HG02852 (cell line): ENCODE measurements around the gene TMEM167A.
"Not testable (repeated sequence)": the region's sequence is repeated elsewhere in the genome, so short reads cannot be mapped to it uniquely, and the experiment has no call there.

ENCODE experiments used
- ATAC-seq: cut with Tn5 transposase; IDR thresholded peaks from one replicate; pipeline ENCODE4 v1.9.1; 2021; ENCODE audit warnings: mild to moderate bottlenecking, moderate library complexity; ENCODE audit not compliant: unreplicated experiment

The TMEM167A gene

DNA sequence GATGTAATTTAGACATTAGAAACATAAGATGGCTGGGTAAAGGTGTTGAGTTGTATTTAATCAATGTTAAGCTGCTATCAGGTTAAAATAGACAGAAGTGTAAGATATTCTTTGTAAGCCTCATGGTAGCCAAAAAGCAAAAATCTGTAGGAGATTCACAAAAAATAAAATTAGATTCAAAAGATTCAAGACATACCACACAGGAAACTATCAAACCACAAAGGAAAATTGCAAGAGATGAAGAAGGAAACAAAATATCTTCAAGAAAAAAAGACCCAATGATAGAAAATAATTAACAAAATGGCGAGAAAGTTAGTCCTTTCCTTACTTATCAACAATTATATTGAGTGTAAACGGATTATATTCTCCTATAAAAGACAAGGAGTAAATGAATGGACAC, 15.4 kb upstream of the TMEM167A start:
- no peak for ATAC-seq

DNA sequence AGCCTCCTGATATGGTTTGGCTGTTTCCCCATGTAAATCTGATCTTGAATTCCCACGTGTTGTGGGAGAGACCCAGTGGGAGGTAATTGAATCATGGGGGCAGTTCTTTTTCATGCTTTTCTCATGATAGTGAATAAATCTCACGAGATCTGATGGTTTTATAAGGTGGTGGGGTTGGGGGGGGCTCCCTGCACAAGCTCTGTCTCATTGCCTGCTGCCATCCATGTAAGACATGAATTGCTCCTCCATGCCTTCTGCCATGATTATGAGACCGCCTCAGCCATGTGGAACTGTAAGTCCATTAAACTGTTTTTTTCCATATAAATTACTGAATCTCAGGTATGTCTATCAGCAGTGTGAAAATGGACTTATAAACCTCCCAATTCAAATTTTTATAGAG, 13.0 kb upstream of the TMEM167A start:
- ATAC-seq: no peak

DNA sequence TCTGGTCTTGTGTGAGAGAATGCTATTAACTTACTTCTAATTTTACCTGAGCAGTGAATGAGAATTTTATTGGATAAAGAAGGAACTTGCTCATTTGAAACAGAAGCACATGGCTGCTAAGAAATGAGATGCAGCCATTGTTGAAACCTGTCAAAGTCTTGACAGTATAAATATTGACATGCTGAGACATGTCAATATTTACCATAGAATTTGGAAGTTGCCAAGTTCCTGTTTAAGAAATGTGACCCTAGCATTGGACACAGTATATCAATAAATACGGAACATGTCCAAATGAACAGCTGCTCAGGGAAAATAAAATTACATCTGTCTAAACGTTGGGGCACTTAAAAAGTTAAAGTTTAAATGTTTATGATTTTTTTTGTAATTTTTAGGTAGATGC, 7.9 kb upstream of the TMEM167A start:
- ATAC-seq: no peak

DNA sequence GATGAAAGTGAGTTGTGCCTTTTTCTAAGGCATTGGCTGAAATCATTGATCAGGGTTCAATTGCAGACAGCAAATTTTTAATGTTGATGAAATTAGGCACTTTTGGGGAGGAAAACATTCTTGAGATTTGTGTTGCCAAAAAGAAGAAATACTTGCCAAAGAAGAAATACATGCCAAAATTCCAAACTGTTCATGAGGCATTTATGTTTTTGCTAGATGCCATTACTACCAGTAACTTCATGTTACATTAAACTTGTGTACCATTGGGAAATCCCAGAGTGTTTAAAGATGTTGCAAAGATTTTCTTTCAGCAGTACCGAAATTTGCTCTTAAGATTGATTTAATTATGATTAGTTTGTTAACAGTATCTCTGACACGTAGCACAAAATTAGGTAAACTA, 7.1 kb upstream of the TMEM167A start:
- ATAC-seq: no peak

DNA sequence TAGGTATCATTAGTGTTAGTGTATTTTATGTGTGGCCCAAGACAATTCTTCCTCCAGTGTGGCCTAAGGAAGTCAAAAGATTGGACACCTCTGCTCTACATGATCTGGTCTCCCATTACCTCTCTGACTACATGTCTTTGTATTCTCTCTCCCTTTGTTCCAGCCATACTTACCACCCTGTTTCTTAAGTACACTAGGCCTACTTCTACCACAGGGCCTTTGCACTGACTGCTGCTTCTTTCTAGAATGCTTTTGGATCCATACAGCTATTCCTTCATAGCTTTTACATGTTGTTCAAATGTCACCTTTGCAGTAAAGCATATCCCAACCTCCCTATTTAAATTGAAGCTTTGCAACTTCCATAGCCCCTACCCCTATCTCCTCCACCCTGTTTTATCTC, 5.6 kb upstream of the TMEM167A start:
- ATAC-seq: no peak

DNA sequence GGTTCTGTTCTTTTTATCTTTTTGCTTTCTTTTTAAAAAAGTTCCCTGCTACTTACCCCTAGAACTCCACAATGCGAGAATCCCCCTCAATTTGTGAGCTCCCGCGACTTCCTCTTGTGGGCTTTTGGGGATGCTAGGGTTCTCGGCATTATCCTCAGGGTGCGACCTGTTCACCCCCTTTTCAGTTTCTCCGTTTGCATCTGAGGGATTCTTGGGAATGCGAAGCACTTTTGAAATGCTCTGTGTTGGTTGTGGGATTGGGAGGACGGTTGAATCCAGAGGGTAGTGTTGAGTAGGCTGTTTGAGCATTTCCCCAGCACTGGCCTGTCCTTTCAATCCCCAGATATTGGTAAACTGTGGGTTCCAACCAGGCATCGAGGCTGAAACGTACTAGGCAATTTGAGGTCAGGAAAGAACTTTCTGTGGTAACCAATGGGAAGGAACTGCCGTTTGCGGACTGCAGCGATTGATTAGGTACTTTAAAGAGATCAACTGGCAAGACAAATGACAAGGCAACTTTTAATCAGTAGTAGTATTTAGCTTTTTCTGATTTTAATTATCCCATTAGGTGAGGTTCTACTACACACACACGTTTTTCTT, 568 bp upstream of the TMEM167A start:
- ATAC-seq: peak; percentile 4

DNA sequence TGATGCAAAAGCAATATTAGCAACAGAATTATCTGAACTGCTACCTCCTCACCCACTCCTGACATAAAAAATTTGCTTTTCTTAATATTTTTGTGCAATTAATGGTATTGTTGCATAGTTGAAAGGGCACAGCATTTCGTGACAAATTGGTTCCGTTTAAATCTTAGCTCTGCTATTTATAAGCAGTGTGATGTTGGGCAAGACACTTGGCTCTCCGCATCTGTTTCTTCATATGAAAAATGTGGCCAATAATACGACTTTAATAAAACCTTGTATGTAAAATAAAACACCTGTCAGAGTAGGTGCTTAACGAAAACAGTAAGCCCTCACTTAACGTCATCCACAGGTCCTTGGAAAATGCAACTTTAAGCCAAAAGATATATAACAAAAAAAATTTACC, 4.2 kb downstream of the TMEM167A start:
- ATAC-seq: no peak

DNA sequence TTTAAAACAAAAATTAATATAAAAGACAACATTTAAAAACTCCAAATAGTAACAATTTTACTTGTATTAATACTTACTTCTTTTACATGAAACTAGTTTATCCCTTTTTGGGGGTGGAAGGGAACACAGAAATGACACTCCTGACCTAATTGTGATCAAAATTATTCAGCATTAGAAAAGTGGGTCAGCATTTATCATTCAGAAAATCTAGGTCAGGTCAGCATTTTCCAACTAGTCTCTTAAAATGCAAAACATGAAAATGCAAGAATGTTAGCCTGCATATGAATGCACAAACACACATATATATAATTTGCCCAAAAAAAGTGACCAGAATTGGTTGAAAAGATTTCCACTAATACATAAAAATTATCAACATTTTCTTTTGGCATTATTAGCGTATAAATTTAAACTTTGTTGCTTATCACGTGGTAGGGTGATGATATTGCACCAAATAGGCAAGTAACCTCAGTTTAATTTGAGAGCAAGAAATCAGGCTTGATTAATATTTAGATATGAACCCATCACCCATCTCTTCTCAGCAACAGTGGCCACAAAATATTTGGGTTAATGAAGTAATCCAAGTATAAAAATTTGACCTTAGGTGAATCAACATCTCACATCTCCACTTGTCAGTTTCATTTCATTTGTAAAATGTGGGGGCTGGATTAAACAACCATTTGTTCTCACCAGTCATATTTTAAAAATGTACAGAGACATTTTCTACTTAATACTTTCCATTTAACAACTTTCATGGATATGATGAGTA, 5.7 kb downstream of the TMEM167A start:
- no peak for ATAC-seq

DNA sequence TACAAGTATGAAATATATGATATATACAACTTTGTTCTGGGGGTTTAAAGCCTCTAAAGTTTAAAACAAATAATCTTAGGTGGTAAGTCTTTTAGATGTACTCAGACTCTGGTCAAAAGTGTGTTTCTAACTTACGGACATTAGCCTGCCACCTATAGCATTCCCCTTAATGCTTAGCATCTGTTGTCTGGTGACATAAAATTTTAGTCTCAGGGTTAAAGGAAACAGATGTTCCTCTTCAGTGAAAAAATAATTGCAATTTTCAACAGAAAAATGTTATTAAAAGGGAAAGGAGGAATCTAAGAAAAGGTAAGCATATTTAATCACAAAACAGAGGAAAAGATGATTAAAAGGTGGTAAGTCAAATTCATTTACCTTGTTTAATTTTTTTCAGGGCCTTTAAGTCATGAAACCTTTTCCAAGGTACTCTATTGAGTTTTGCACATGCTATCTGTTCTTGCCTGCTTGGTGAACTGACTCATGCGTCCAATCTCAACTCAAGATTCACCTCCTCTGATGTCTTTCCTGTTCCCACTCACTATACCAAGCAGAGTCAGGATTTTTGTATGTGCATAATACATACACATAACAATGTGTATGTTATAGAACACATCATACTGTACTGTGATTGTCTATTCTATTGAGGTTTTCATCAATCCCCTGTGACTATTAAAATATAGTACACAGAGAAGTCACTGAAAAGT, 7.9 kb downstream of the TMEM167A start:
- ATAC-seq: no peak

DNA sequence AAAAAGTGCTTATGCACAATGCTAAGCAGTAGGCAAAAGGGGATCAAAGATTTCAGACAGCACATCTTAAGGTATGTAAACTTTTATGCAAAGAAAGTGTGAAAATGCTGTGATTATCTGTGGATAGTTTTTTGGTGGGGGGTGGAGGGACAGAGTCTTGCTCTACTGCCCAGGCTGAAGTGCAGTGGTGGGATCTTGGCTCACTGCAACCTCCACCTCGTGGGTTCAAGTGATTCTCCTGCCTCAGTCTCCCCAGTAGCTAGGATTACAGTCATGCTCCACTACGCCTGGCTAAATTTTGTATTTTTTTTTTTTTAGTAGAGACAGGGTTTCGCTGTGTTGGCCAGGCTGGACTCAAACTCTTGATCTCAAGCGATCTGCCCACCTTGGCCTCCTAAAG, 9.8 kb downstream of the TMEM167A start:
- ATAC-seq: not testable (repeated sequence)

DNA sequence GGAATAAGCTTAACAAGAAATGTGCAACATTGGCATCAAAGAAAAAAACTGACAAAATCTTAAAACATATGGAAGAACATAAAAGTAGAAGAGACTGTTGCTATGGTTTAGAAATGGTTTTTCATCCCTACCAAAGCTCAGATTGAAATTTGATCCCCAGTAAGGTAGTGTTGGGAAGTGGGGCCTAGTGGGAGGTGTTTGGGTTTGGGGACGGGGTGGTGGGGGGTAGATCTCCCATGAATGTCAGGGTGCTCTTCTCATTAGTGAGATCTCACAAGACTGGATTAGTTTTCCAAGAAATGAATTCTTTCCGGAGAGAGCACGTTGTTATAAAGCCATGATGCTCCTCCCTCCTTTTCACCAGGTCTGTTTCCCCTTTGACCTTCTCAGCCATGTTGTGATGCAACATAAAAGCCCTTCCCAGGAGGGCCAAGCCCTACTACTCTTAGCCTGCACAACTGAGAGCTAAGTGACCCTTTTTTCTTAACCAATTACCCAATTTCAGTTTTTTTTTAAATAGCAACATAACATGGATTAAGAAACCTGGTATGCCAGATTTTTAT, 10.6 kb downstream of the TMEM167A start:
- no peak for ATAC-seq

DNA sequence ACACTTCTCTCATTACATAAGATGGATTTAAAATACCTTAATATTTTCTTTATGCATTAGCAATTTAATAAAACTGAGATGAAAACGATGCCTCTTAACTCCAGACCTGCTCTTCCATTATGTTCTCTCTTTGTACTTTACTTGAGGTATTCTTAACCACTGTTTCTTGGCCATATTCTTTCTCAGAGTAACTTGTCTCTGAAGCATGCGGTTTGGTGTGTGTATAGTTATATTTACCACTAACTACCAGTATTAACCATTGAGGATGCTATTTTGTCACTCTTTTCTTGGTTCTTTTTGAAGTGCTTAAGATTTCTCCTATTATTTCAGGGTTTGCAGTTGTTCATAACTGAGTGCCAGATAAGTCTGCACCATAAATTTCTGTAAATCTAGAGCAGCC, 17.9 kb downstream of the TMEM167A start:
- no peak for ATAC-seq

DNA sequence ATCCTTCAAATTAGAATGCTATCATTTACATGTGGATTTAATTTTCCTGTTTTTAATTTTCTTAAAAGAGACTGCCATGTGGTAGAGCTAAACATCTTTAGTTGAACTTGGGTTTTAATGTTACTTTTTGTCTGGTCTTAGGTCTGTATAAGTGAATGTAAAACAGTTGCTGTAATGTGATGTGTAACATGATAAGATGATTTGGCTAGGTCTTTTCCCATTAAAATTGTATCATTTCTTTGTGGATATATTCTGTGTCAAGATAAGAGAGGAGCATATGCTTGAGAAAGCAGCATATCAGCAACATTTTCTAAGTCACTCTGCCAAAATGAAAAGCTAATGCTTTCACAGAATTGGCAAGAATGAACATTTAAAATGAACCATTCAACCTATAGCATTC, 18.5 kb downstream of the TMEM167A start:
- ATAC-seq: no peak

DNA sequence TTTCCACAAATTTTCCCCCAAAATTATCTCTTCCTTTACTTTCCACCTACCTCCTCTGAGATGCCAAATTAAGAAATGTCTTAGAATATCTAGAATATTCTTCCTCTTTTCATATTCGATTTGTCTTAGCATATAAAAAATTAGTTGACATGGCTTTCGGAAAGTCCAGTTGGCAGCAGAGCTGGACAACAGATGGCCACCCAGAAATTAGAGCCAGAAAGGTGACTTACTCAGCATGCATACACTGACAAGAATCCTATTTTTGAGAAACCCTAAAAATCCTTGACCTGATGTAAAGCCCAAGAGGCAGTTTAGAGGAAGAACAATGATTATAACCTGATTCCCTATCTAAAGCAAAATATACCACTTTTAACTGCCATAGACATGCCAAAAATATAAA, 22.0 kb downstream of the TMEM167A start:
- no peak for ATAC-seq

DNA sequence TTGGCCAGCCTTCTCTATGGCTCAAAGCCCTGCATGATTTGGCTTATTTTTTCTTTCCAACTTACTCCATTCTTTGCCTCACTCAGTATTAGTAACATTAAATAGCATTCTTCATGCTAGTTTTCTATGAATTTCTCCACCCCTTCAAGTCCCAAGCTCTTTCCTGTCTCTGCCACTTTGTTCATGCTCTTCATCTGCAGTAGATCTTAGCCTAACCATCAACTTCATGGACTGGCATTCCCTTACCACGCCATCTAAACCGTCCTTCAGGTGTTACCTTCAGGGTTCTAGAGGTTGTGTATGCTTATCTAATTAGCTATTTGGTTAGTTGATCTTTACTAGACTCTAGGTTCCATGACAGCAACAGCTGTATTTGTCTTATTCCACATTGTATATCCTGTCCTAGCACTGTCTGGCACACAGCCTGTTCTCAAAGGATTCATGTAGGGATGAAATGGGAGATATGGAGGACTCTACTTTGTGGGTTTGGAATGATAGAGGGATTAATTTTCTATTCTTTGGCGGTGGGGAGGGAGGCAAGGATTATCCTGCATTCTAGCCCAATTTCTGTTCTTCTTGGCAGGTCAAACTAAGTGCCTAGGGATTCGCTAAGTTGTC, 26.4 kb downstream of the TMEM167A start:
- ATAC-seq: no peak

DNA sequence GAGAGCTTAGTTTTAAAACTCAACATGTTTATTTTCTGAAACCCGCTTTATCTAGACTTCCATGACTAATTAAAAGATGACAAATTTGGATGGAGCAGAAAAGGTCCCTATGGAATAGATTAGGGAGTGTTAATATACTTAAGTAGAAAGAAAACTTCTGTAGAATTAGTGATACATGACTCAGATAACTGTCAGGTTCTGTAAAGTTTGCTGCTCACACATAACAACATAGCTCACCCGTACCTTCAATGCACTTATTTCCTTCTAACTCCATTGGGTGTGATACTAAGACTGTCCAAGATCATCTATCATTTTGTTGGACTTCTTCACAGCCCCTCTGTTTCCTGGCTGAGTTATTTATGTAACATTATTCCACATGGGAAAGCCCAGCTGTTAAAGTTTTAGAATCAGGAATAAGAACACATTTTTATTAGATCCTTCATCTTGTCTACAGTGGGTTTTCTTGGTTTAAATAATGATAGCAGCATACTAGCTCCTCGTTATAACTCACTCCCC, 27.8 kb downstream of the TMEM167A start:
- ATAC-seq: no peak

DNA sequence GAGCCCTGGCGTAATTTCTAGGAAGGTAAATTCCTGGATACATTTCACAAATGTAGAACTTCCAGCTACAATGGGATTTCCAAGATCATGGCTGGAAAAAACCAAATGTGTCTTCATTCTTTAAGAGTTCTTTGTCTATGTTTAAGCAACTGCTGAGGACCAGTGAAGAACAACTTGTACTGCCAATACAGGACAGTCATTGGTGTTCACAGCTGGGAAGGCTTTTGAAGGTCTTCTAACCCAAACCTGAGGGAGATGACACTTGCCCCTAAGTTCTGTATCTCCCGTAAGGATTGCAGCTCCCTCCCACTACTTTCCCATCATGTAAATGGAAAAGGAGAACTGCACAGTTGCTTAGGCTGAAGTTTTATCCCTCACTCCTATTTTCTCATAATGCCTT, 28.4 kb downstream of the TMEM167A start:
- no peak for ATAC-seq

DNA sequence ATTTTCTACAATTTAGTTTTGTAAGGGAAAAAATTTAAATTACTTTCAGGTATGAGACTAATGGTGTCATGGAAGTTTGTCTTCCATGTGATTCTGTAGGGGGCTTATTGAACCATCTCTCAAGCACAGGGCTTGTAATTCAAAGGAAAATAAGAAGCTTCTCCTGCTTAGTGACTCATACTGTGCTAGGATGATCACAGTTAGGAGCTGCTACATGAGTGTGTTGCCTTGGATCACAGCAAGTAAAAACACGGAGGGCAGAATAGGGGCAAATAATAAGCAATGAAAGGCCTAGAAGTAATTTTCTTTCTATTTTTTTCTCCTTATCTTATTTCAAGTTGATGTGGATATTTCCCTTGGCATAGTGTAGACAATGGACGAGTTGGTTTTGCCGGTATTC, 28.9 kb downstream of the TMEM167A start:
- no peak for ATAC-seq

DNA sequence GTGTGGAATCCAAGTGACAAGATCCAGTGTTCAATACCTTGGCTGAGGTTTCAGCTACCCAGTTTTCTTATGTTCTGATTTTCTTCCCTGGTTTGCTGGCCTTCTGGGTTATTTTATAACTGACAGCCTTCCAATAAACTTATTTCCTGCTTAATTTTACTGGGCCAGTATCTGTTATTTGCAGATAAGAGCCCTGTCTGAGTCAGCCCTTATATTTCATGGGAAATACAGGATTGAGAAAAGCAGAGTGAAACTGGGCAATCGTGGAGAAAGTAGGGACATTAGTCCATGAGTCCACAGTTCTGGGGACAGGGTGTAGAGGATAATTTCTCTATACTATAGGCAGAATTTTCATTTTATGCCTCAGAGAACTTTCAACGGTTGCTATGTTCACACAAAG, 32.3 kb downstream of the TMEM167A start:
- ATAC-seq: no peak

DNA sequence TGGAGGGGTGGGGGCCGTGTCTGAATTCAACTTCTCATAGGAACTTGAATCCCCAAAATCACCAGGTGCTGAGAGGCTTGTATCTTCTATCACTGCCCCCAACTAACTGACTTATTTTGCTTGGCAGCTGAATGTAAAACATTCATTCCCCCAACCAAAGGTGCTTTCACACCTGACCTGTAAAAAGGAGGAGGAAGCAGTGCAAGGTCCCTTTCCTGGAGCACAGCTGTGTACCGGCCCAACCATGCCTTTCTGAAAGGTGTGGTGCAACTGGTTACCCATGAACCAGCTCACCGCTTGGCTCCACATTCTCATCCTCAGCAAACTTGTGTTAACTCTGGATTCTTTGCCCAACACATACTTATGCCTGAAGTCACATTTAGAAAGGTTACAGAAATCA, 34.7 kb downstream of the TMEM167A start:
- no peak for ATAC-seq

DNA sequence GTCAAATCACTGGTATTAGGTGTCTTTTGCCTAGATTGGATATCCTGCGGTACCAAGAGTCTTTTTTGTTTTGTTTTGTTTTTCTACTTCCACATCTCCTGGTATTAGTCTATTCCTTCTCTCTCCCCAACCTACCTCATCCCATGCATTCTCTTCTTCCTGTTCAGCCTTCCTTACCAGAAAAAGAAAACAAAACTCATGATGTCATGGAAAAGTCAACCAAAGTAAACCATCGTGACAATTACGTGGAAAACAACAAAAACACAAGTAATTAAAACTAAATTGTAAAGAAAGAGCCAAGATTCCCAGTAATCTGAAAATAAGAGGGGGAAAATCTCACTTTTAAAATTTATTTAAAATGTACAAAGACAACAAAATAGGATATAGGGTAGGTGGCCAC, 38.3 kb downstream of the TMEM167A start:
- no peak for ATAC-seq
